Bronchial epithelial cell (primary cell): ENCODE measurements around the gene ICAM4. TPM values are rescaled to one million over a fixed set of nuclear protein-coding genes. Genes with fewer than 3 reads are reported as not detected.

ENCODE experiments used
- DNase-seq: peaks from one replicate; pipeline ENCODE4 v3.0.0-alpha.2; 2010; ENCODE audit warnings: low read depth
- FAIRE-seq: peaks from 2 replicates; lab custom pipeline; 2011; peaks lifted over from hg19 to GRCh38; lab: Jason Lieb, UNC
- H3K27me3 ChIP-seq: 2 replicates; pipeline ENCODE4 v1.5.1; 2011; ENCODE audit warnings: low read length; ENCODE audit not compliant: control insufficient read depth, insufficient read depth
- H3K36me3 ChIP-seq: 2 replicates; pipeline ENCODE4 v1.5.1; 2011; ENCODE audit warnings: low read length; ENCODE audit not compliant: control insufficient read depth, insufficient read depth
- H3K4me3 ChIP-seq: 2 replicates; pipeline ENCODE4 v1.5.1; 2011; ENCODE audit warnings: mild to moderate bottlenecking, low read depth, low read length, control low read depth
- CTCF ChIP-seq: IDR thresholded peaks from 2 replicates; pipeline ENCODE4 v1.5.1; 2011; ENCODE audit warnings: mild to moderate bottlenecking, moderate library complexity, low read length, control low read depth, inconsistent platforms; ENCODE audit not compliant: insufficient read depth, severe bottlenecking
- total RNA-seq: library from RNA; depleted of rRNA; stranded (reverse); fragments of >200 nt; gene quantifications from 2 replicates; pipeline ENCODE4 v1.2.1, GENCODE V29; 2014

The ICAM4 gene
- total RNA-seq, 1 donor from 2014 or later: 10.8 TPM

GRCh38 chr19:10317857-10318462, 31.2 kb downstream of the ICAM4 start:
- Histone ChIP-seq H3K27me3 (no peaks in the 10 kb centered on the region), H3K36me3 (peaks cover 28% of the 10 kb centered on the region), H3K4me3 (no peak overlapping the region)
- DNase-seq: no peak
- no peak for FAIRE-seq
- TF ChIP-seq CTCF: no peak

GRCh38 chr19:10318807-10319682, 32.3 kb downstream of the ICAM4 start:
- Histone ChIP-seq H3K36me3 (peaks cover 29% of the 10 kb centered on the region), H3K4me3 (no peak overlapping the region), H3K27me3 (no peaks in the 10 kb centered on the region)
- TF ChIP-seq CTCF: no peak
- FAIRE-seq (no peak), DNase-seq (no peak)

- H3K36me3 ChIP-seq: peaks cover 35% of the 10 kb centered on the region
- TF ChIP-seq CTCF: no peak
- FAIRE-seq: no peak
- no peak for DNase-seq
- H3K27me3 ChIP-seq: no peaks in the 10 kb centered on the region
- H3K4me3 ChIP-seq: no peak overlapping the region
Measured at GRCh38 chr19:10320602-10321416, 34.1 kb downstream of the ICAM4 start.

- peaks cover 37% of the 10 kb centered on the region for H3K36me3 ChIP-seq
- H3K4me3 ChIP-seq: no peak overlapping the region
- FAIRE-seq: no peak
- DNase-seq: no peak
- TF ChIP-seq CTCF: no peak
- no peaks in the 10 kb centered on the region for H3K27me3 ChIP-seq
Measured at GRCh38 chr19:10321417-10321797, 34.7 kb downstream of the ICAM4 start.

- TF ChIP-seq CTCF: no peak
- H3K36me3 ChIP-seq: peaks cover 37% of the 10 kb centered on the region
Measured at GRCh38 chr19:10321874-10322835, 35.4 kb downstream of the ICAM4 start.

More at GRCh38 chr19:10321874-10322835, 35.4 kb downstream of the ICAM4 start:
- Histone ChIP-seq H3K27me3 (no peaks in the 10 kb centered on the region), H3K4me3 (no peak overlapping the region)
- DNase-seq: no peak
- FAIRE-seq: peak; percentile 92
